ENCODE data around the gene ARHGAP23.
"Not testable (repeated sequence)": the region's sequence is repeated elsewhere in the genome, so short reads cannot be mapped to it uniquely, and the experiment has no call there.

- TF ChIP-seq REST (IDR thresholded peaks at IDR 0.05; ENCODE audit: borderline replicate concordance); POLR2AphosphoS5 (IDR thresholded peaks at IDR 0.05): not testable (repeated sequence)
These were observed 65.9 kb downstream of the ARHGAP23 start for GRCh38 chr17:38494152-38494551.

All from neural cell (in vitro differentiated cells).